ENCODE measurements around the gene CXXC1.

CXXC1 gene

GRCh38 chr18:50281295-50281971, 6.1 kb downstream of the CXXC1 start, which contains the start of gene MBD1:
Gene MBD1, minus strand, starts transcription at chr18:50281523. Its CDS starts 1,531 bp downstream, at chr18:50279992.
- H3K4me3 ChIP-seq (ENCODE audit: control insufficient read depth, low read depth, low read length): peak within 1 kb of the TSS; percentile 99
- TF ChIP-seq CTCF (conservative IDR thresholded peaks at IDR 0.05; ENCODE audit: control insufficient read depth, insufficient read depth, low read depth, low read length): no peak
- DNase-seq (ENCODE audit: low read depth): peak; percentile 98

GRCh38 chr18:50280707-50281294, 6.7 kb downstream of the CXXC1 start:
- TF ChIP-seq CTCF (conservative IDR thresholded peaks at IDR 0.05; ENCODE audit: control insufficient read depth, insufficient read depth, low read depth, low read length): no peak
- peak overlapping the region; percentile 99 for H3K4me3 ChIP-seq (ENCODE audit: control insufficient read depth, low read depth, low read length)
- no peak for DNase-seq (ENCODE audit: low read depth)

GRCh38 chr18:50279752-50280151, 7.7 kb downstream of the CXXC1 start:
- peak overlapping the region; percentile 99 for H3K4me3 ChIP-seq (ENCODE audit: control insufficient read depth, low read depth, low read length)
- no peak for TF ChIP-seq CTCF (conservative IDR thresholded peaks at IDR 0.05; ENCODE audit: control insufficient read depth, insufficient read depth, low read depth, low read length)
- DNase-seq (ENCODE audit: low read depth): no peak

GRCh38 chr18:50277942-50278341, 9.6 kb downstream of the CXXC1 start:
- H3K4me3 ChIP-seq (ENCODE audit: control insufficient read depth, low read depth, low read length): no peak overlapping the region
- no peak for TF ChIP-seq CTCF (conservative IDR thresholded peaks at IDR 0.05; ENCODE audit: control insufficient read depth, insufficient read depth, low read depth, low read length)
- peak; percentile 81 for DNase-seq (ENCODE audit: low read depth)

DNA sequence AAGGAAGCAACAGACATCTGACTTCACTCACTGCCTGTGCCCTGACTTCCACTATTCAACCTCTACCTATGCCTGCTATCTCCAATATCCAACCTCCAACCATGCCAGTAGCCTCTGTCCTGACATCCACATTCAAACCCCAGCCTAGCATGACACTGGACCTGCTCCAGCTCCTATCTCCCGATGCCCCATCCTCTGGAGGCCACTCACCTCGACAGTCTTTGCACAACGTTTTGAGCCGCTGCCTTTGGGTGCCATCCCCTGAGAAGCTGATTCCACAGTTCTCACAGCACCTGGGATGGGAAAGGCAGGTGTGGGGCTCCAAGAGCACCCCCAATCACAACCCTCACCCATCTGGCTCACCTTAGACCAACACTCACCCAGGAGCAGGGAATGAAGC, 11.0 kb downstream of the CXXC1 start:
- no peak for TF ChIP-seq CTCF (conservative IDR thresholded peaks at IDR 0.05; ENCODE audit: control insufficient read depth, insufficient read depth, low read depth, low read length)
- DNase-seq (ENCODE audit: low read depth): no peak
- H3K4me3 ChIP-seq (ENCODE audit: control insufficient read depth, low read depth, low read length): no peak overlapping the region

DNA sequence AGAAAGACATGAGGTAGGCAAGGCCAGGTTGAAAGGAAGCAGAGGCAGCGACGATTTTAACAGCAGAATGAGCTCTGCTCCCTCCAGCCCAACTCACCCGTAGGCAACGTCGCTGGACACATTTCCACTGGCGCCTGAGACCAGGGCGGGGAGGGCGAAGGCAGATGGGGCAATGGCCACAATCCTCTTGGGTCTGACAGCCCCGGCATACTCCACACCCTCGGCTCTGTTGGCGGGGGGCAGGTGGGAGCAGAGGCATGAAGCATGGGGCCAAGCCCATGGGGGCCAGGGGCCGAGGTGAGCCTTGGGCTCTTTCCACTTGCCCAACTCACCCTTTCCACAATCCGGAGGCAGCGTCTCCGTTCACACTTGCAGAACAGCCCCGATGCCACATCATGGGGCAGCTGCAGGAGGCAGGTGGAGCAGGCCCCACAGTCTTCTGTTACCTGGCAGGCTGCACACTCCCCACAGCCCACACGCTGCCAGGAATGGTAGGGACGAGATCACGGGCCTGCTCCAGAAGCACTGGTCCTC, 11.9 kb downstream of the CXXC1 start:
- H3K4me3 ChIP-seq (ENCODE audit: control insufficient read depth, low read depth, low read length): no peak overlapping the region
- no peak for TF ChIP-seq CTCF (conservative IDR thresholded peaks at IDR 0.05; ENCODE audit: control insufficient read depth, insufficient read depth, low read depth, low read length)

More for the DNA sequence above, 11.9 kb downstream of the CXXC1 start:
- DNase-seq (ENCODE audit: low read depth): no peak
